Panc1 (cell line): ENCODE measurements around the gene KCNT1. TPM values are rescaled to one million over a fixed set of nuclear protein-coding genes. Genes with fewer than 3 reads are reported as not detected.

Experiments
- ATAC-seq: fragments of 200-7000 bp; cut with Tn5 transposase; 2 replicates; pipeline ENCODE4 v1.9.1; 2020; ENCODE audit warnings: mild to moderate bottlenecking, moderate library complexity
- BruUV-seq: library from RNA; stranded (reverse); fragments of 400-500 nt; replicated peaks from 2 replicates; lab custom pipeline; 2021; lab: Mats Ljungman, UMichigan
- CTCF ChIA-PET: fragments of 300-600 bp; sonication (Branson Sonifier 250); formaldehyde crosslinking; loops from one replicate; lab custom pipeline; 2022; ENCODE audit warnings: antibody characterized with exemption; lab: Charles Lee
- POLR2A ChIA-PET: fragments of 300-600 bp; sonication (Branson Sonifier 250); formaldehyde crosslinking; loops from one replicate; lab custom pipeline; 2022; ENCODE audit warnings: antibody characterized with exemption; lab: Charles Lee
- DNase-seq: peaks from one replicate; pipeline ENCODE4 v3.0.0-alpha.2; 2010; ENCODE audit warnings: low read depth, low spot score
- H3K27ac ChIP-seq: 2 replicates; pipeline ENCODE4 v1.5.1; 2011; ENCODE audit warnings: mild to moderate bottlenecking, low read length, inconsistent platforms
- H3K27me3 ChIP-seq: fragments of 200-500 bp; sonication (Bioruptor generic); 2 replicates; pipeline ENCODE4 v1.6.0; 2014; ENCODE audit warnings: low read length, inconsistent platforms; ENCODE audit not compliant: control insufficient read depth, insufficient read depth
- H3K36me3 ChIP-seq: fragments of 200-500 bp; sonication (Bioruptor generic); 2 replicates; pipeline ENCODE4 v1.5.1; 2014; ENCODE audit warnings: inconsistent platforms, mild to moderate bottlenecking, low read length, moderate library complexity; ENCODE audit not compliant: control insufficient read depth, insufficient read depth
- H3K4me1 ChIP-seq: 2 replicates; pipeline ENCODE4 v1.5.1; 2011; ENCODE audit warnings: inconsistent platforms, mild to moderate bottlenecking, low read length, moderate library complexity; ENCODE audit not compliant: control insufficient read depth, insufficient read depth
- H3K4me3 ChIP-seq, 2 experiments: 2 replicates each; pipeline ENCODE4 v1.5.1; 2011 to 2012; ENCODE audit warnings: low read depth in 2 of 2, low read length in 2 of 2, mild to moderate bottlenecking in 2 of 2, inconsistent platforms in 1 of 2, moderate library complexity in 1 of 2
- H3K9me3 ChIP-seq: fragments of 200-500 bp; sonication (Bioruptor generic); 2 replicates; pipeline ENCODE4 v1.5.1; 2014; ENCODE audit warnings: low read depth, mild to moderate bottlenecking, inconsistent platforms, low read length, moderate library complexity; ENCODE audit not compliant: control insufficient read depth, insufficient read depth
- CTCF ChIP-seq: fragments of 450-650 bp; IDR thresholded peaks from 2 replicates; pipeline ENCODE4 v1.5.1; 2017; ENCODE audit warnings: mild to moderate bottlenecking
- POLR2AphosphoS5 ChIP-seq: IDR thresholded peaks from 2 replicates; pipeline ENCODE4 v1.6.1; 2012; ENCODE audit warnings: mild to moderate bottlenecking, low read depth, low read length, moderate library complexity
- REST ChIP-seq, 2 experiments: IDR thresholded peaks; 2 replicates each; pipeline ENCODE4 v1.6.1; 2011 to 2012; ENCODE audit warnings: low read depth in 2 of 2, control low read depth in 1 of 2, low read length in 1 of 2, mild to moderate bottlenecking in 1 of 2, moderate library complexity in 1 of 2; ENCODE audit not compliant: insufficient read depth in 1 of 2
- SIN3A ChIP-seq: IDR thresholded peaks from 2 replicates; pipeline ENCODE4 v1.6.1; 2012; ENCODE audit warnings: low read depth, mild to moderate bottlenecking, low read length, moderate library complexity, borderline replicate concordance; ENCODE audit not compliant: insufficient read depth
- TCF7L2 ChIP-seq: IDR thresholded peaks from 2 replicates; pipeline ENCODE4 v1.6.1; 2011; ENCODE audit warnings: mild to moderate bottlenecking, low read depth, low read length, inconsistent platforms
- in situ Hi-C: cut with HindIII; loops from 2 replicates; pipeline ENCODE4 v1.10.0; 2016; ENCODE audit warnings: low sequenced_read_pairs, low pct_unique_long_range_greater_than_20kb
- intact Hi-C: fragments of 100-400 bp; cut with micrococcal nuclease; formaldehyde crosslinking; loops from one replicate; pipeline ENCODE4 v1.10.0; 2022; ENCODE audit not compliant: unreplicated experiment
- total RNA-seq: library from RNA; stranded (reverse); gene quantifications from one replicate; pipeline ENCODE4 v1.2.1, GENCODE V29; 2021; ENCODE audit not compliant: unreplicated experiment

Gene KCNT1
- total RNA-seq, 1 experiment from 2014 or later: not detected

GRCh38 chr9:135745189-135745588 lies 43.2 kb downstream of the KCNT1 start:
- in situ Hi-C loops (no loop called here), intact Hi-C loops (no loop called here)
- no peaks in the 10 kb centered on the region for H3K36me3 ChIP-seq
- H3K4me1 ChIP-seq: no peaks in the 10 kb centered on the region
- ChIA-PET POLR2A (no interaction called here), CTCF (no interaction called here)
- H3K4me3 ChIP-seq: no peak overlapping the region
- no peak overlapping the region for H3K27ac ChIP-seq
- DNase-seq: no peak
- no peak for ATAC-seq
- no peak for TF ChIP-seq POLR2AphosphoS5
- TF ChIP-seq TCF7L2: no peak
- no peak for TF ChIP-seq SIN3A
- no peak for TF ChIP-seq CTCF
- no peaks in the 10 kb centered on the region for H3K9me3 ChIP-seq
- no TSS peak for BruUV-seq
- no peaks in the 10 kb centered on the region for H3K27me3 ChIP-seq

GRCh38 chr9:135745686-135746324 lies 43.8 kb downstream of the KCNT1 start:
- TF ChIP-seq POLR2AphosphoS5 (no peak), REST (IDR thresholded peaks at IDR 0.05; ENCODE audit: insufficient read depth in 1 of 2, low read depth in 2 of 2, low read length in 1 of 2) (no peak), CTCF (no peak), SIN3A (no peak)
- BruUV-seq: no TSS peak
- DNase-seq (no peak), ATAC-seq (no peak)
- in situ Hi-C loops: no loop called here
- H3K4me1 ChIP-seq: no peaks in the 10 kb centered on the region
- no peak overlapping the region for H3K4me3 ChIP-seq
- ChIA-PET CTCF (no interaction called here), POLR2A (no interaction called here)
- no peak overlapping the region for H3K27ac ChIP-seq
- no peaks in the 10 kb centered on the region for H3K9me3 ChIP-seq
- intact Hi-C loops: no loop called here
- no peaks in the 10 kb centered on the region for H3K27me3 ChIP-seq
- H3K36me3 ChIP-seq: no peaks in the 10 kb centered on the region
